CD4-positive, alpha-beta T cell treated with Interleukin-21 for 1 hour (primary cell): Measurements from ENCODE around the gene PGAM5.
"Not testable (repeated sequence)": the region's sequence is repeated elsewhere in the genome, so short reads cannot be mapped to it uniquely, and the experiment has no call there.

ENCODE experiments used
- DNase-seq: peaks from one replicate; pipeline ENCODE4 v3.0.0-alpha.2; 2020

The PGAM5 gene

DNA sequence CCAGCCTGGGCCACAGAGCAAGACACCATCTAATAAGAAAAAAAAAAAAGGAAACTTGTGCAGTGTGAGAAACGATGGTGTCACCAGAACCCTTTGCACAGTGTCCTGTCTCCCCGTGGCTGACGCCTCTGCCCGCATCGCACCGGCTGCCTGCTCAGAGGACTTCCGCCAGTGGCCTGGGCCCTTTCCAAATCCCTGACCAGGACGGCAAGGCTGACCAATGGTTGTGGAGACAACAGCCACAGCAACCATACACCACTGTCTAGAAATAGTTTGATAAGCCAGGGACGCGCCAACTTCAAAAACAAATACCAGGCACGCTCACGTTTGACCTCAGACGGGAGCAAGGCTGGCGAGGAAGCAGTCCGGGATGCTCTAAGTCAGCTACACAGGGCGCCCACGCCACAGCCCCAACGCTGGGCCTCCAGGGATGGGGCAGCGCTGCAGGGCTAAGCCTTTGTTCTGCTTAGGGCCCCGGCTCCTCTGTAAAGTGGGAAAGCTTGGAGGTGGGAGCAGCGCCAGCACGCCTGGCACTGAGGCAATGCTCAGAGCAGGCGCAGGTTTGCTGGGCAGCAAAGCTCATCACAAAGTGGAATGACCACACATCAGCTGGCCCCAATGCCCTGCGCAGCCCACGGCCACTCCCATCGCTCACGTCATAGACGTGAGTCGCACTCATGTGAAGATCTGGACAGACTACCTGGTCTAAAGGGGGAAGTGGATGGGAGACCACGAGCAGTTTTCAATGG lies 12.5 kb downstream of the PGAM5 start:
- DNase-seq = no peak

DNA sequence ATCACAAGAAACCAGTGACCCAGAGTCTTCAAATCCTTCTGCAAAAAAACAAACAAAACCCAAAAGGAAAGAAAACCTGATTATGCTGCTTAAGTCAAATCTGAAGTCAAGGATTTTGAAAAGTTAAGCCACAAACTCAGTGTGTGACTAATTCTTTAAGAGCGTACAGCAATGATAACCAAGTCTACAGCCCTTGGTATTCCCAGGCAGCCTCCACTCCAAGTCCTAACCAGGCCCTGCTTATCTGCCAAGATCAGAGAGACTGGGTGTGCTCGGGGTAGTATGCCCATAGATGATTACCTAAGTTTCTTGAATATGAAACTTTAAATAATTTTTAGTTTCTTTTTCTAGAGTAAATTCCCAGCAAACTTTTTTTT lies 13.1 kb downstream of the PGAM5 start:
- DNase-seq = no peak

DNA sequence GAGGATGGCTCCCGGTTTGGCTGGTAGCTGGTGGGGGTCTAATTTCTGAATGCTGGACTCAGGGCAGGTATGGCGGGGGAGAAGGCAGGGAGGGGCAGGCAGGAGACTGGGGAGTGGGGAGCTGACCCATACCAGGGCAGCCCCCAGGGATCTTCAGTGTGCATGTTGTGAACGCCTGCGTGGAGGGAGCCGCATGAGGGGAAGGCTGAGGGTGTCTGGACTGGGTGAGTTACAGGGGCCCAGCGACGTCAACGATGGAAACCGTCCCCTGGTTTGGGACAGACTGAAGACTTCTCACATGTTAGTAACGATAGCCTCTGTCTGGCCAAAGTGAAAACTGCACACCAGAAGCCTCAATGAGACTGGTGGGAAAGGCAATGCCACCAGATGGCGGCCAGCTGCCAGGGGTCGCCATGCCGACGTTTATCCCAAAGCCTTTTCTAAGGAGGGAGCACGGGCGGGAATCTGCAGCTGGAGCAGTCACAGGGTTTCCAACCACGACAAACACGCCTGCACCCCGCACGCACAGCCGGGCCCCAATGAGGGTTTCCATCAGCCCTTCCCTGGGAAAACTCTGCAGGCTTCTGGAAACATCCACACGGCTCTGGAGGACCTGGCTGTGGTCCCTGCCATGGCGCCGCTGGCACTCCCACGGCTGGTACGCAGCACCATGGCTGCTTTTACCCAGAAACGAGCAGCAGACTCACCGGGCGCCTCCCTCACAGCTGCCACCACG lies 14.0 kb downstream of the PGAM5 start:
- no peak for DNase-seq

DNA sequence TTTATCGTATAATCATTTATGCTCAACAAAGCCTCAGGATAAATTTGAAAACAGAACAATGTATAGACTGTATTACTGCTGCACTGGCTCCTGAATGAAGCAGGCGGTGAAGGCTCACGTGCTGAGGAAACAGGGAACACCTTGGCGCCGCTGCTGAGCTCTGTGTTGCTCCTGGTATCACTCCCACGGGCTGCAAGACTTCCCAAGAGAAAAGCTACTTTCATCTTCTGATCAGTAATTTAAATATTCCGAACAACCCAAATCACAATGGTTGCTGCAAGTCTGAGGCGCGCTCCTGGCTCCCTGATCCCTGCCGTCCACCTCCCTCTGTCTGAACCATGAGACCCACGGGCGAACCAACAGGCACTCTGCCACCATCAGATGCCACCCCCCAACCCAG lies 15.7 kb downstream of the PGAM5 start:
- no peak for DNase-seq

DNA sequence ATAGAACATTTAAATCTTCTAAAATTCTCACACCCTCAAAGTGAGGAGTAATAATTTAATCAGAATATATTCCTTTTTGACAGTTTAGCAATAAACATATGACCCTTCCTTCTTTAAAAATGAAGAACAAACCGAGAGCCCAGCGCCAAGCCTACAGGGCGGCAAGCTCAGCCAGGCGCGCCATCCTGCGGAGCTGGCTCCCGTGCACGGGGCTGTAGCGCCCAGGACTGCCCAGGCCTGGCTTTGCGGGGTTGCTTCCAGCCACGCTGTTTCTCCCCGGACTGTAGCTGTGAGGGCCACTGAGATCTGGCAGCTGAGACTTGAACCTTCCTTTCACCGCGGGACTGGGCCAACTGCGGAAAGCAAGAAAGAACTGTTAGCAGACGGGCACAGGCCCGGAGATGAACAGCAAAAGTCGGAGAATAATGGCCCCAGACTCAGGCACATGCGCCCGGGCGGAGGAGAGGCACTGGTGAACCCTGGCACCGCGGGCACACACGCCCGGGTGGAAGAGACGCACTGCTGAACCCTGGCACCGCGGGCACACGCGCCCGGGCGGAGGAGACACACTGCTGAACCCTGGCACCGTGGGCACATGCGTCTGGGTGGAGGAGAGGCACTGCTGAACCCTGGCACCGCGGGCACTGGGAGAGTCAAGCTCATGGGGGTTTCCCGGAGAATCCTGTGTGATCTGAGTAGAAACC lies 16.6 kb downstream of the PGAM5 start:
- DNase-seq = no peak

DNA sequence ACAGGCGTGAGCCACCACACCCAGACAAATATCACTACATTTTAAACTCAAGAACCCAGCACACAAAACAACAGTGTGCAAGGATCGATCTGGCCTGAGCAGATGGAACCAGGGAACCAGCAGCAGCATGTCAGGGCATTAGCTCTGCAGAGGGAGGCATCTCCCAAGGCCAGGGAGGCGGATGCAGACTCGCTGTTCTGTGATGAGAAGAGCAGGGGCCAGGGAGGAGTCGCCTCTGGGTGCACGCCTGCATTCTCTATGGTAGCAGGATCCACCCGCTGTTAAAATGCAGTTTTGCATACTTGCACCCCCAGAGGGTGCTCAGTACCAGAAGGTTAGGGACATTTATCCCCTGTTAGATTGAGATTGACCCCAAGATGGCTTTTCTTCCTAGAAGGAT lies 17.9 kb downstream of the PGAM5 start:
- no peak for DNase-seq

DNA sequence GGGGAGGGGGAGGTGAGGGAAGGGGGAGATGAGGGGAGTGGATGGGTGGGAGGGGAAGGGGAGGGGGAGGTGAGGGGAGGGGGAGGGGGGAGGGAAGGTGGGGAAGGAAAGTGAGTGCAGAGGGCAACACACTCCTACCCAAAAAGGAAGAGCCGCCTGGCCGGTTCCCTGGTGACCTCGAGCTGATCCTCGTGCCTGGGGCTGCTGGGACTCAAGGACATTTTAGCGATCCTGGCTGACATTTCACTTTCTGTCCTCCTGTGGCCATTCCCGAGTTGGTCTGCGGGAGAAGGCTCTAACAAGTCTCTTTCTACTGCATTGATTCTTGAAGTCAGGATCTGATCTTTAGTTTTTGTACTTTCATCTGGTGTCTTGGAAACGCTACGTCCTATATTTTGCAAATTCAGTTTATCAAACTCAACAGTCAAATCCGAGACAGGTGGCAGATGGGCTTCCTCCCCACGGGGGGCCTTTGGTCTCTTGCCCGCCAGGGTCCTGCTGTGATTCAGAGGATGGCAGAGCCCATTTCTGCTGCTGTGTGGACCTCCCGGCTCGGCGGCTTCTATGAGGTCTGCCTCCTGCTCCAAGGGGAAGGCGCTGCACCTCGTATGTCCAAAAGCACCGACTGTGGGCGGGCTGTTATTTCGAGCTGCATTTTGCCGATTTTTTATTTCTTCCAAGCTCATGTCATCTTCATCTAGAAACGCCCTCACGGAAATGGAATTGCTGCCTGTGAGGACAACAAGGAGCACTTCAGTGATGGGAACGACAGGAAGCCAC lies 19.1 kb downstream of the PGAM5 start:
- DNase-seq = no peak

DNA sequence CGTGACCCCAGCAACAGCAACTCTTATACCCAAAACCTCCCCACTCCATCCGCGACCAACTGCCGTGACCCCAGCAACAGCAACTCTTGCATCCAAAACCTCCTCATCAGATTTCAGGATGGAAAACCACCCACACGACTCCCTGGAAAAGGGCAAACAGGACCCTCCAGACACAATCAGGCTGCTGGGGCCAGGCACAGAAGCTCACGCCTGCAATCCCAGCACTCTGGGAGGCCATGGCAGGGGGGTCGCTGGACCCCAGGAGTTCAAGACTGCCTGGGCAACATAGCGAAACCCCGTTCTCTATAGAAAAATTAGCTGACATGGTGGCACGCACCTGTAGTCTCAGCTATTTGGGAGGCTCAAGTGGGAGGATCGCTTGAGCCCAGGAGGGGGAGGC lies 19.7 kb downstream of the PGAM5 start:
- DNase-seq = no peak

DNA sequence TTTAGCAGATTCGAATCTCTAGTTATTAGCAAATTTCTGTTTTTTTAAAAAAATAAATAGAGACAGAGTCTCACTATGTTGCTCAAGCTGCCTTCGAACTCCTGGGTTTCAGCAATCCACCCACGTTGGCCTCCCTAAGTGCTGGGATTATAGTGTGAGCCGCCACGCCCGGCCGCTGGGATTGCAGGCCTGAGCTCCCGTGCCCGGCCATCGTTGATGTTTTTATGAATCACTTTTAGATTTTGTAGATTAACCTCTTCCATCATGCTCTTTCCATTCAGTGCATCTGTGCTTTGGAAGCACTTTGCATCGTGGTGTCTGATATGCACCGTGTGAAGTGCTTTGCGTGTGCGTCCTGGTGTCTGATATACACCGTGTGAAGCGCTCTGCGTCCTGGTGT lies 20.9 kb downstream of the PGAM5 start:
- no peak for DNase-seq

DNA sequence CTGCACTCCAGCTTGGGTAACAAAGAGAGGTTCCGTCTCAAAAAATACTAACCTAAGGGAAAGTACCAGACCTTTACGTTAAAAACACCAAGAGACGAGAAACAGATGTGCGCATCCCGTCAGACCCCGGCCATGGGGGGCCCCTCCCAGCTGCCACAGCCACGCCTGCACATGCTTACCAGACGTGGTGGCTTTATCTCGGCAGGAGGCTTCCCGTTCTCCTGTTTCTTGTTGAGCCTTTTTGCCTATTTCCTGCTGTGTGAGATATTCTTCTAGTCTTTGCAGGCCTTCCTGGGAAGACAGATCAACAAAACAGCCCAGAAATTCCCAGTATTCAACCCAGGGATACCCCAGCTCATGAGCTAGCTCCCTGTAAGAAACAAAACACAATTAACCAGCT lies 23.6 kb downstream of the PGAM5 start:
- DNase-seq = no peak

DNA sequence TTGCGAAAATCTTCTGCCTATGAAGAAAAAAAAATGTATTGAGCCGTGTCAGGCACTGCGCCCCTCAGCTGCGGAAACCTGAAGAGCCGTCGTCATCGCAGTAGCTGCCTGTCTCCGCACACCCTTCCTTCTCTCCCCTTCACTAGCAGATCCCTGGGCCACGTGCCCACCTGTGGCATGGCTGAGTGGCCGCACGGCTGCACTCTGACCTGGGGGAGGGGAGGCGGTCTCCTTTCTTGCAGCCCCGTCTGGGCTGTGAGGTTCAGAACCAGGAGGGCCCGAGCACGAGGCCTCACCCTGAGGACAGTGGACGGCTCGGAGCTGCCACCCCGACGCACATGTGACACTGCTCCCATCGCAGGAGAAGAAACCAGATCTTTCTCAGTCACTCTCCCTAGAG lies 24.9 kb downstream of the PGAM5 start:
- no peak for DNase-seq

DNA sequence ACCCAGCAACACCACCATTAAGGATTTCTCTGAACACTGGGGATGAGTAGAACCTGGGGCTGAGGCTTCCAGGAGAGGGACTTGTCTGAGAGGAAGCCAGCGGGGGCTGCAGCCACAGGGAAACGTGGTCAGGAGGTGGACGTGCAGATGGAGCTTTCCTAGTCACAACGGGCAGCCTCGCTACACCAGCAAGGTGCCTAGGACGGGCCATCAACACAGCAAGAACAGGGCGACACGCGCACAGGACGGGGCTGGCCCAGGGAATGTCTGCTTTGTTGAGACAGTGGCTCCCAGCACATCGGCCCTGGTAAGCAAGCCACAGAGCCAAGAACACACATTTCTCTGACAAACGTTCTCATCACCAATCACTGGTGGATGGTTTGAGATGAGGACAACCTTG lies 25.7 kb downstream of the PGAM5 start:
- DNase-seq = no peak

DNA sequence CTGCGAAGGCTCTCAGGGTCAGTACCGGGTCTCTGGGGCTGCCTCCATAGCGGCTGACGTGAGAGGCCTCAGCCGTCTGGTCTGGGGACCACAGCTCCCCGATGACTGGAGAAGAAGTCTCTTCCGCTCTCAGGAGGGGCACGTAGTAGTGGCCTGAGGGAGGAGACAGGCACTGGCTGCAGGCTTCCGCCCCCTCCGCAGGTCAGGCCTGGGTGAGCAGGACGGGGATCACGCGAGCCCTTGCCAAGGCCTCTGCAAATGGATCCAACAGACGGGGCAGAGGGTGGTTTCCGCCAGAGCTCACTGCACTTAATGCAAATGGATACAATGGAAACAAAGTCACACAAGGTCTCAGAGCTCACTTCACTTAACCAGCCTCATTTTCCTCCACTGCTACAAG lies 26.3 kb downstream of the PGAM5 start:
- DNase-seq = no peak

DNA sequence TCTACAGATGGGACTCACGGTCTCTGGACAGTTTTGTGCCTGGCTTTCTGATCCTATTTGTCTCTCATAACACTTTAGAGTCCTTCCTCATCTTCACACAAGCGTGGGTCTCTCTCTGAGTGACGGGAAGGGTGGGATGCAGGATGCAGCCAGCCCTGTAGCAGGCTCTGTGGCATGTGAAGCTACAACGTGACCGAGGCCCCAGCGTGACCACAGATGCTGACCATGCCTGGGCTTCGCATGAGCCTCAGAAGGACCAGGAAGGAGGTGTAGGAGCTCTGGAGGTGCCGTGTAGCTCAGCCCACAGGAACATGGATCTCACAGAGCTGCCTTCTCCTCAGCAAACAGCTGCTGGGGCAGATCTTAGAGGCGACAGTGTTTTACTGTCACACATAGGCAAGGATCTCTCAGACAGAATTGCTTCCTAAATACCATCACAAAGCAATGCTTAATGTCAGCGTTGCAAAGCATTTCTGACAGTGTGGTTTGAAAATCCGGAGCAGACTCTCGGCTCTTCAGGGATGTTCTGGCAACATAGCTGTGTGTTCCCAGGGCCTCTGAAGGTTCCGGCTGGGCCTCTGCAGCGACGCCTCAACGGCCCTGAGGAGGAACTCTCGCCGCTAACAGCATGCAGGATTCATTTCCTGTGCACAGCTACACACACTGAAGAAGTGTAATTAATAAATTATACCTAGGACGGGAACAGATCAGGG lies 29.1 kb downstream of the PGAM5 start:
- DNase-seq = no peak

DNA sequence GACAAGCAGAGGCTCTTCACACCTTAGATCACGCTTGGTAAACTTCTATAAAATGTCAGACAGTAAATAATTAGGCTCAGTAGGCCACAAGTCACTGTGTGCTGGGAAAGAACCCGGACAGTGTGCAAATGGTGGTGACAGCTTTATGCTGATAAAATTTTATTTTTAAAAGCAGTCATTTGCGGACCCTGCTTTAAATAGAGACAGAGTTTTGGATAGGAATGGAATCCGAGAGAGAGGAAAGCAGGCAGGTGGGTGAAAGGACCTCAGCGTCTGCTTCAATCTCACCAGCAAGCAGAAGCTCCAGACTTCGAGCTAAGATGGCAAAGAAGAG lies 29.6 kb downstream of the PGAM5 start:
- no peak for DNase-seq

DNA sequence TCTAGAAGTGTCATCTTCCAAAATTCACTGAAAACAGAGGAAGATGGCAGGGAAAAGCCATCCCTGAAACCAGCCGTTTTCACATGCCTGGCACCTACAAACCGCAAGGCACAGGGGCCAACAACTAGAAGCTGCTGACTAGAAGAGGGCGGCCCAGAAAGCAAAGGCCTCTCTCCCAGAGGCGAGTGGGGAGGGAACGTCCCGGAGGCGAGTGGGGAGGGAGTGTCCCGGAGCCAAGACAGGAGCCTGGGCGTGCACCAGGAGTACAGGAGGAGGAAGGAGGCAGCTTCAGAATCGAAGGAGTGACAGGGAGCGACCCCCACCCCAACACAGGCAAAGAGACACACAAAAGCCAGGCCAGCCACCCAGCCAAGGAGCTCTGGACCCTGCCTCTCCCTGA lies 30.0 kb downstream of the PGAM5 start:
- no peak for DNase-seq

DNA sequence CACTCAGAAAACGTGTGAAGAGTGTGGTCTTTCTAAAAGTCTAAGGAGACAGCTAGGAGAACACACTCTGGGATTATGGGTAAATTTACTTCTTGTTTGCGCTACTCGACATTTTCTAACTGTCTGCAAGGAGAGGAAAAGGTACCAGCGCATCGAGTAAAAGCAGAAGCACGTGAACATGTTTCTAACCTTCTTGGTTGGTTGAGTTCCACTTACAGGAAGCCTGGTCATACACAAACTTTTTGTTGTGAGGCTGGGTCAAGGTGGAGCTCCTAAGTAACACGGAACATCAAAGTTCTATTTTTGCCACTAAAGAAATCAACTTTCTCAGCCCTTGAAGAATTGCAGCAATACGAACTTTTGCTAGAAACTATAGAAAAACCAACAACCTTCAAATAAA lies 31.0 kb downstream of the PGAM5 start:
- DNase-seq = no peak

DNA sequence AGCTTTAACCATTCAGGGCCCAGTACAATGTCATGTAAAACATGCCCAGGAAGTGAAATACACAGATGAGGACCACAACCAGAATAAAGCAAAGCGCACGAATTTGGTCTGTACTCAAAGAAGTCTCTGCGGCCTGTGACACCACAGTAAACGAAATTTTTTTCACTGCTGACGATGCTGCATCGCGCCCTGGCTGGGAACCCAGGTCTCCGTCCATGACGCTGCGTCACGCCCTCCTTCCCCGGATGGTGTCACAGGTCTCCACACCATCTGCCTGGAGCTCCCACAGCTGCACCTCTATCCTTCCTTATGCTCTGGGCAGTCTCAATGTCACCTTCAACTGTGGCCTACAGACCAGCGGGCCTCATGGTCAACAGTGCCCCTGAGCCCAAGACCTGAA lies 33.2 kb downstream of the PGAM5 start:
- DNase-seq = no peak

DNA sequence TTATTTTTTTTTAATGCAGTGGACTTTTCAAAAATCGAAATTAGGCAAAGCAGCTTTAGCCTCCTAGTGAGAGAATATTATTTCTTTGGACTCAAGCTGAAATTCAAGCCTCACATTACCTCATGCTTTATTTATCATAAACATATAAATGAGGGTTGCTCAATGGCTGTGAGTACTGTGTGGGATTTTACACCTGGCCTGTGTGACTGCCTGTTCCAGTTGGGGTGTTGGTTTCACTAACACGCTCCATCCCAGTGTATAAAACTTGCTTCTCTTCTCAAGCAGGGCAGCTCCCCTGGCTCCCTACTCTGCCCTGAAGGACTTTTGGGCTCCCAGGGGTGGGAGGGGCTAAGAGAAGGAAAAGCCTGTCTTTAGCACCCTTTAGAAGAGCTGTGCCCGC lies 36.0 kb downstream of the PGAM5 start:
- no peak for DNase-seq

DNA sequence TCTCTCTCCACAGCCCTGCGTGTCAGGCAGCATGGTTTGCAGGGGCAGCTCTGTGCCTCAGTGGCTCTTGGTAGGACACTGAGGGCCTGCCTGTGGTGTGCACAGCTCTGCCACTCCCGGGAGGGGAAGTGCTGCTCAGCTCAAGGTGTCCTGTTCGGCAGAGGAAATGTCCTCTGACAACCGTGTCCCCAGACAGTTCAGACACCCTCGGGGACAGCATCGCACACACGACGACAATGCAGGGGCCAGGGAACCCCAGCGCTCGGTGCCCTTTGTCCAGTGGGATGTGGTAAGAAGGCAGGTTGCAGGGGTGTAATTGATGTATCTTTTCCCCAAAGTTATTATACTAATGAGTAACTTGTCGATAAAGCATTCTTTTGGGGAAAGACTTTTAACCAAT lies 36.8 kb downstream of the PGAM5 start:
- no peak for DNase-seq

DNA sequence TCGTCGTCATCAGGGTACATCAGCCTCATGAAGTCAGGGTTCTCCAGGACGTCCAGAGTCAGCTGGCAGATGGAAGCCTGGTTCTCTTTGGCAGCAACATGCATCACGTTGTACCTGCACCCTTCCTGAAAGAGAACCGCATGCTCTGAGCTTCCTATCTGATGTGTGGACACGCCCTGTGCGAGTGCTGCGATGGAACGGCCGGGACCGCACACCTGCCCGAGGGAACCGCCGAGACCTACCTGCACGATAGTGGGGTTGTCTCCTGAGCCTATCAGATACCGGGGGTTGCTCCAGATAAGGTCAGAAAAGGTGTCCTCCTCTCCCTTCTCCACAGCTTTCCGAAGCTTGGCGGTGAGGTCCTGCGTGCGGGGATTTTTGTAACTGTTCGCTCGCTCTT lies 37.3 kb downstream of the PGAM5 start:
- no peak for DNase-seq

DNA sequence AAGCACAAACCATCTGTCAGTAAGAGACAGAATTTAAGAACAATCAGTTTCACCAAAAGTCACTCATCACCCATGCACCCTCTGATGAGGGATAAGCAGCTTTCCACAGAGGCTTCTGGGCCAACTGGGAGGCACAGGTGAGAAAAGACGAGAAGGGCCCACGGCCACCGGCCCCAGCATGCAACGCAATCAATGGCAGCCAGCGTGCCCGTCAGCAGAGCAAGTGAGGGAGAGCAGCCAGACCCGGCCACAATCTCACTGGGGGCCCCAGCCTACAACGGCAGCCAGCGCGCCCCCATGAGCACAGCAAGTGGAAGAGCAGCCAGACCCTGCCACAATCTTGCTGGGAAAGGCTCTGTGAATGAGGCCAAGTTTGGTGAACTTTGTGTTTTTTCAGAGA lies 37.7 kb downstream of the PGAM5 start:
- DNase-seq = no peak

DNA sequence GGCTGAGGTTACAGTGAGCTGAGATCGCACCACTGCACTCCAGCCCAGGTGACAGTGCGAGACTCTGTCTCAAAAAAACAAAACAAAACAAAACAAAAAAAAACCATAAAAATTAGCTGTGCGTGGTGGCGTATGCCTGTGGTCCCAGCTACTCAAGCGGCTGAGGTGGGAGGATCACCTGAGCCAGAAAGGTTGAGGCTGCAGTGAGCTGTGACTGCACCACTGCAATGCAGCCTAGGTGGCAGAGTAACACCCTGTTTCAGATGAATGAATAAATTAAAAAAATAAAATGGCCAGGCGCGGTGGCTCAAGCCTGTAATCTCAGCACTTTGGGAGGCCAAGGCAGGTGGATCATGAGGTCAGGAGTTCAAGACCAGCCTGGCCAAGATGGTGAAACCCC lies 43.0 kb downstream of the PGAM5 start:
- DNase-seq = not testable (repeated sequence)
